ENCODE data around the gene PRPF8. TPM values are rescaled to one million over a fixed set of nuclear protein-coding genes. Genes with fewer than 3 reads are reported as not detected.

PRPF8 gene
- total RNA-seq, 2 donors from 2014 or later = 298 to 375 TPM

DNA sequence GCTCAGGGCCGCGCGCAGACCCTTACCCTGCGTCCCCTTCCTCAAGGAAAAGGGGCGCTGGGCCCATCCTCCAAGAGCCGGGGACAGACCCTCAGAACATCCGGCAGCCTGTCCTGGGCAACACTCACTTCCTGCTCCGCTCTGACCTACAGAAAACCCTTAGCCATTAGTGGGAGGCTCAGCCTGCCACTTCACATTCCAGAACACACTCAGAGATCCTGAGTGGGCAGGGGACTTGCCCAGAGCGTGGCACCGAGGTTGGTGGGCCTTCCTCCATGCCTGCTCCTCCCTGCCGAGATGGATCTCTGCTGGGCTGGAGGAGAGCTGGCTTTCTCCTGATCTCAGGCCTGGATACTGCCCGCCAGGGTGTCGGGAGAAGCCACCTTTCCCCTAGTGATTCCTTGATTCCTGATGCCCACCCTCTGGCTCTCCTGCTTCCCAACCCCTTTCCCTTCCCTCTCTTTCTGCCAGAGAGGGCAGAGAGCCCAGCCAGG lies 40.6 kb downstream of the PRPF8 start:
- peak; percentile 69 for DNase-seq
- TF ChIP-seq CTCF (conservative IDR thresholded peaks at IDR 0.05) = no peak
- Histone ChIP-seq H3K4me1 (ENCODE audit: control insufficient read depth, insufficient read depth, low read length) (no peaks in the 10 kb centered on the region), H3K27ac (ENCODE audit: low read depth, low read length) (no peak overlapping the region), H3K27me3 (ENCODE audit: control insufficient read depth, insufficient read depth, low read length, poor library complexity, severe bottlenecking) (peaks cover 17% of the 10 kb centered on the region), H3K4me3 (ENCODE audit: low read length) (no peak overlapping the region), H3K36me3 (ENCODE audit: control insufficient read depth, insufficient read depth, low read length) (no peaks in the 10 kb centered on the region), H3K9me3 (ENCODE audit: control insufficient read depth, low read length) (no peaks in the 10 kb centered on the region), H3K9ac (ENCODE audit: extremely low read depth, low read length, poor library complexity, severe bottlenecking) (no peak overlapping the region)
- Mint-ChIP-seq H3K27ac (no peak overlapping the region), H3K27me3 (ENCODE audit: insufficient read depth) (peaks cover 27% of the 10 kb centered on the region), H3K9me3 (no peaks in the 10 kb centered on the region), H3K4me3 (peak overlapping the region; percentile 49), H3K4me1 (peaks cover 15% of the 10 kb centered on the region), H3K36me3 (ENCODE audit: low read depth) (no peaks in the 10 kb centered on the region)
- WGBS, 2 experiments (ENCODE audit: insufficient coverage in 1 of 2, insufficient read length in 1 of 2) = 65 to 66% methylated on average over 12 to 13 of the region's 13 CpGs

- peak overlapping the region; percentile 49 for H3K4me3 ChIP-seq (ENCODE audit: low read length)
- Mint-ChIP-seq H3K4me1 (peaks cover 15% of the 10 kb centered on the region), H3K27me3 (ENCODE audit: insufficient read depth) (peaks cover 27% of the 10 kb centered on the region), H3K4me3 (peak overlapping the region; percentile 49), H3K36me3 (ENCODE audit: low read depth) (no peaks in the 10 kb centered on the region), H3K27ac (no peak overlapping the region), H3K9me3 (no peaks in the 10 kb centered on the region)
- TF ChIP-seq CTCF (conservative IDR thresholded peaks at IDR 0.05) = peak; percentile 72
- H3K9me3 ChIP-seq (ENCODE audit: control insufficient read depth, low read length) = no peaks in the 10 kb centered on the region
- no peaks in the 10 kb centered on the region for H3K36me3 ChIP-seq (ENCODE audit: control insufficient read depth, insufficient read depth, low read length)
- H3K9ac ChIP-seq (ENCODE audit: extremely low read depth, low read length, poor library complexity, severe bottlenecking) = no peak overlapping the region
- peak; percentile 98 for DNase-seq
- no peaks in the 10 kb centered on the region for H3K4me1 ChIP-seq (ENCODE audit: control insufficient read depth, insufficient read depth, low read length)
- 7% methylated on average over 37 to 75 of the region's 90 CpGs for WGBS, 2 experiments (ENCODE audit: insufficient coverage in 1 of 2, insufficient read length in 1 of 2)
- H3K27ac ChIP-seq (ENCODE audit: low read depth, low read length) = no peak overlapping the region
- peaks cover 17% of the 10 kb centered on the region for H3K27me3 ChIP-seq (ENCODE audit: control insufficient read depth, insufficient read depth, low read length, poor library complexity, severe bottlenecking)
These were observed 41.2 kb downstream of the PRPF8 start for GRCh38 chr17:1643293-1643998.

DNA sequence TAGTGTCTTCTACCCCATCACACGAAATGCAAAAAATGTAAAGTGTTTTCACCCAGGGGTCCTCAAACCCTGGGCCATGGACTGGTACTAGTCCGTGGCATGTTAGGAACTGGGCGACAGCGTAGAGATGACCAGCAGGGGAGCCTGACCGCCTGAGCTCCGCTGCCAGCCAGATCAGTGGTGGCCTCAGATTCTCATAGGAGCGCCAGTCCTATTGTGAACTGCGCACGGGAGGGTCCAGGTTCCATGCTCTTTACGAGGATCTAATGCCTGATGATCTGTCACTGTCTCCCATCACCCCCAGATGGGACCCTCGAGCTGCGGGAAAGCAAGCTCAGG lies 43.6 kb downstream of the PRPF8 start:
- Histone ChIP-seq H3K4me3 (ENCODE audit: low read length) (no peak overlapping the region), H3K36me3 (ENCODE audit: control insufficient read depth, insufficient read depth, low read length) (no peaks in the 10 kb centered on the region), H3K27ac (ENCODE audit: low read depth, low read length) (no peak overlapping the region), H3K9me3 (ENCODE audit: control insufficient read depth, low read length) (no peaks in the 10 kb centered on the region), H3K4me1 (ENCODE audit: control insufficient read depth, insufficient read depth, low read length) (no peaks in the 10 kb centered on the region), H3K27me3 (ENCODE audit: control insufficient read depth, insufficient read depth, low read length, poor library complexity, severe bottlenecking) (peaks cover 17% of the 10 kb centered on the region), H3K9ac (ENCODE audit: extremely low read depth, low read length, poor library complexity, severe bottlenecking) (no peak overlapping the region)
- WGBS, 2 experiments (ENCODE audit: insufficient coverage in 1 of 2, insufficient read length in 1 of 2) = 85 to 89% methylated on average over 6 to 11 of the region's 12 CpGs
- no peaks in the 10 kb centered on the region for H3K9me3 Mint-ChIP-seq
- peak; percentile 45 for TF ChIP-seq CTCF (conservative IDR thresholded peaks at IDR 0.05)
- peaks cover 24% of the 10 kb centered on the region for H3K27me3 Mint-ChIP-seq (ENCODE audit: insufficient read depth)
- H3K4me1 Mint-ChIP-seq = peaks cover 14% of the 10 kb centered on the region
- no peak overlapping the region for H3K4me3 Mint-ChIP-seq
- H3K27ac Mint-ChIP-seq = no peak overlapping the region
- DNase-seq = peak; percentile 69
- no peaks in the 10 kb centered on the region for H3K36me3 Mint-ChIP-seq (ENCODE audit: low read depth)

Measured in endodermal cell (in vitro differentiated cells).